H9 (cell line): ENCODE results near the gene TUBB2B. TPM values are rescaled to one million over a fixed set of nuclear protein-coding genes. Genes with fewer than 3 reads are reported as not detected.
"Not testable (repeated sequence)": the region's sequence is repeated elsewhere in the genome, so short reads cannot be mapped to it uniquely, and the experiment has no call there.

Experiments used
- DNase-seq: peaks from one replicate; pipeline ENCODE4 v3.0.0-alpha.2; 2017
- H2AFZ ChIP-seq: one replicate; pipeline ENCODE4 v1.6.1; 2013; ENCODE audit warnings: mild to moderate bottlenecking, low read length, control low read depth, moderate library complexity
- H2AK5ac ChIP-seq: 2 replicates; pipeline ENCODE4 v1.6.1; 2013; ENCODE audit warnings: low read length, control low read depth, mixed read lengths; ENCODE audit not compliant: insufficient read length
- H2BK120ac ChIP-seq: one replicate; pipeline ENCODE4 v1.6.1; 2013; ENCODE audit warnings: low read depth, mild to moderate bottlenecking, low read length, control low read depth, inconsistent platforms; ENCODE audit not compliant: poor library complexity, severe bottlenecking
- H2BK12ac ChIP-seq: 2 replicates; pipeline ENCODE4 v1.6.1; 2013; ENCODE audit warnings: low read length, control low read depth, mixed read lengths, low read depth; ENCODE audit not compliant: insufficient read length
- H2BK15ac ChIP-seq: 2 replicates; pipeline ENCODE4 v1.6.1; 2013; ENCODE audit warnings: low read depth, low read length, control low read depth
- H2BK20ac ChIP-seq: one replicate; pipeline ENCODE4 v1.6.1; 2013; ENCODE audit warnings: low read depth, mild to moderate bottlenecking, low read length, control low read depth, inconsistent platforms; ENCODE audit not compliant: poor library complexity, severe bottlenecking
- H2BK5ac ChIP-seq: 2 replicates; pipeline ENCODE4 v1.6.1; 2013; ENCODE audit warnings: low read length, control low read depth, mixed read lengths; ENCODE audit not compliant: insufficient read length
- H3K14ac ChIP-seq: 2 replicates; pipeline ENCODE4 v1.6.1; 2013; ENCODE audit warnings: low read length, control low read depth; ENCODE audit not compliant: insufficient read depth
- H3K18ac ChIP-seq: 2 replicates; pipeline ENCODE4 v1.6.1; 2013; ENCODE audit warnings: low read depth, mild to moderate bottlenecking, mixed read lengths, low read length, control low read depth; ENCODE audit not compliant: insufficient read length
- H3K23ac ChIP-seq: 2 replicates; pipeline ENCODE4 v1.6.1; 2013; ENCODE audit warnings: low read length, control low read depth, mixed read lengths, low read depth; ENCODE audit not compliant: insufficient read length
- H3K23me2 ChIP-seq: 2 replicates; pipeline ENCODE4 v1.6.1; 2013; ENCODE audit warnings: low read depth, mild to moderate bottlenecking, mixed read lengths, low read length, control low read depth; ENCODE audit not compliant: insufficient read length, poor library complexity, severe bottlenecking
- H3K27ac ChIP-seq: 2 replicates; pipeline ENCODE4 v1.5.1; 2013; ENCODE audit warnings: low read length, control low read depth, mixed read lengths, low read depth; ENCODE audit not compliant: insufficient read length
- H3K27me3 ChIP-seq: 2 replicates; pipeline ENCODE4 v1.6.1; 2013; ENCODE audit warnings: low read length, control low read depth, inconsistent platforms; ENCODE audit not compliant: insufficient read depth
- H3K4ac ChIP-seq: 2 replicates; pipeline ENCODE4 v1.6.1; 2013; ENCODE audit warnings: low read depth, mild to moderate bottlenecking, control low read depth, inconsistent platforms, low read length, moderate library complexity
- H3K4me1 ChIP-seq: 2 replicates; pipeline ENCODE4 v1.6.1; 2013; ENCODE audit warnings: low read length, control low read depth, inconsistent platforms; ENCODE audit not compliant: insufficient read depth
- H3K4me2 ChIP-seq: 2 replicates; pipeline ENCODE4 v1.6.1; 2013; ENCODE audit warnings: low read length, control low read depth, mixed read lengths; ENCODE audit not compliant: insufficient read length, insufficient read depth
- H3K56ac ChIP-seq: 2 replicates; pipeline ENCODE4 v1.6.1; 2013; ENCODE audit warnings: low read depth, mild to moderate bottlenecking, mixed read lengths, low read length, control low read depth; ENCODE audit not compliant: insufficient read length
- H3K79me1 ChIP-seq: 2 replicates; pipeline ENCODE4 v1.6.1; 2013; ENCODE audit warnings: low read depth, mild to moderate bottlenecking, moderate library complexity, low read length, control low read depth, inconsistent platforms; ENCODE audit not compliant: insufficient read depth, poor library complexity, severe bottlenecking
- H3K79me2 ChIP-seq: 2 replicates; pipeline ENCODE4 v1.6.1; 2013; ENCODE audit warnings: low read length, control low read depth, inconsistent platforms; ENCODE audit not compliant: insufficient read depth
- H3K9ac ChIP-seq: 2 replicates; pipeline ENCODE4 v1.6.1; 2013; ENCODE audit warnings: low read length, control low read depth, mixed read lengths; ENCODE audit not compliant: insufficient read length; ENCODE audit errors: extremely low read depth
- H3K9me3 ChIP-seq: one replicate; pipeline ENCODE4 v1.6.1; 2013; ENCODE audit warnings: low read depth, low read length, inconsistent platforms; ENCODE audit not compliant: control insufficient read depth
- H3T11ph ChIP-seq: one replicate; pipeline ENCODE4 v1.6.1; 2013; ENCODE audit warnings: mild to moderate bottlenecking, low read length, control low read depth, inconsistent platforms
- H4K20me1 ChIP-seq: one replicate; pipeline ENCODE4 v1.6.1; 2013; ENCODE audit not compliant: control insufficient read depth, insufficient read length, insufficient read depth
- H4K5ac ChIP-seq: 2 replicates; pipeline ENCODE4 v1.6.1; 2013; ENCODE audit warnings: low read depth, mild to moderate bottlenecking, mixed read lengths, low read length, control low read depth; ENCODE audit not compliant: insufficient read length
- H4K8ac ChIP-seq: replicated peaks from 2 replicates; pipeline ENCODE4 v1.6.1; 2013; ENCODE audit warnings: low read length, control low read depth, mixed read lengths, low read depth; ENCODE audit not compliant: insufficient read length
- H4K91ac ChIP-seq: 2 replicates; pipeline ENCODE4 v1.6.1; 2013; ENCODE audit warnings: low read depth, mild to moderate bottlenecking, moderate library complexity, mixed read lengths, low read length, control low read depth; ENCODE audit not compliant: insufficient read length
- H3K27ac Mint-ChIP-seq, 3 experiments: 2 replicates in 2 of 3; 3 replicates in 1 of 3; pipeline ENCODE4 v1.8.0; 2020 to 2021; ENCODE audit warnings: mixed read lengths in 3 of 3, mild to moderate bottlenecking in 1 of 3, moderate library complexity in 1 of 3
- H3K27me3 Mint-ChIP-seq: 2 replicates; pipeline ENCODE4 v1.8.0; 2021; ENCODE audit warnings: low read depth, mild to moderate bottlenecking, moderate library complexity, mixed read lengths
- H3K36me3 Mint-ChIP-seq, 3 experiments: 2 replicates in 2 of 3; 3 replicates in 1 of 3; pipeline ENCODE4 v1.8.0; 2020 to 2021; ENCODE audit warnings: low read depth in 3 of 3, mixed read lengths in 3 of 3; ENCODE audit not compliant: insufficient read depth in 1 of 3
- H3K4me1 Mint-ChIP-seq, 2 experiments: 2 replicates each; pipeline ENCODE4 v1.8.0; 2020; ENCODE audit warnings: mixed read lengths in 2 of 2
- H3K4me3 Mint-ChIP-seq, 2 experiments: 2 replicates in 1 of 2; 3 replicates in 1 of 2; pipeline ENCODE4 v1.8.0; 2020 to 2021; ENCODE audit warnings: mild to moderate bottlenecking in 2 of 2, mixed read lengths in 2 of 2, moderate library complexity in 1 of 2
- H3K9me3 Mint-ChIP-seq, 2 experiments: 2 replicates in 1 of 2; 3 replicates in 1 of 2; pipeline ENCODE4 v1.8.0; 2020; ENCODE audit warnings: mild to moderate bottlenecking in 2 of 2, mixed read lengths in 2 of 2, moderate library complexity in 1 of 2
- WGBS: extraction: QIAGEN DNeasy Blood & Tissue Kit; methylation state at CpG from one replicate; pipeline ENCODE4 v1.1.7; 2013; ENCODE audit warnings: missing lambda C conversion rate, low lambda C conversion rate, mixed read lengths; ENCODE audit not compliant: insufficient read length; ENCODE audit errors: extremely low coverage; 5-methylcytosine and 5-hydroxymethylcytosine counted together
- total RNA-seq: library from RNA; stranded (reverse); gene quantifications from 2 replicates; pipeline ENCODE4 v1.2.1, GENCODE V29; 2021
- TF ChIP-seq, protein P1 (sequence below): fragments of 200-600 bp; sonication (generic); conservative IDR thresholded peaks from 3 replicates; pipeline ENCODE4 v1.8.0; 2021; ENCODE audit warnings: antibody characterized with exemption, mild to moderate bottlenecking

The TUBB2B gene
- total RNA-seq, 1 experiment from 2014 or later, result 320 TPM

DNA sequence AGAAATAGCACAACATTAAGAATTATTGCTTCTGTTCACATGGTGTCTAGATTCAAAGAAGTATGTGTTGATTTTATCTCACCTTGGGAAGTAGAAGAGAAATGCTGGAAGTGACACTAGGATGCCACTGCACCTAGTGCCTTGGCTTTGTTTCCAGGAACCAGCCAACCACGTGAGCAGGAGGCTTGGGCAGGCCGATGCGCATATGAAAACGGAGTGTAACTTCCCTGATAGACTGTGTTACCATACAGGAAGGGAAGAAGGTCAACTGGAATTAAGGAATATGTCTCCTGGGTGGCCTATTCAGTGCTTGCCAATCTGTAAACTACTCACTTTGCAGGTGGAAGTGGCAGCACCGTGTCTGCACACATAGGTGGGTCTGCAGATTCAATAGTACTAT, 28.1 kb downstream of the TUBB2B start:
- TF ChIP-seq, protein P1, sequence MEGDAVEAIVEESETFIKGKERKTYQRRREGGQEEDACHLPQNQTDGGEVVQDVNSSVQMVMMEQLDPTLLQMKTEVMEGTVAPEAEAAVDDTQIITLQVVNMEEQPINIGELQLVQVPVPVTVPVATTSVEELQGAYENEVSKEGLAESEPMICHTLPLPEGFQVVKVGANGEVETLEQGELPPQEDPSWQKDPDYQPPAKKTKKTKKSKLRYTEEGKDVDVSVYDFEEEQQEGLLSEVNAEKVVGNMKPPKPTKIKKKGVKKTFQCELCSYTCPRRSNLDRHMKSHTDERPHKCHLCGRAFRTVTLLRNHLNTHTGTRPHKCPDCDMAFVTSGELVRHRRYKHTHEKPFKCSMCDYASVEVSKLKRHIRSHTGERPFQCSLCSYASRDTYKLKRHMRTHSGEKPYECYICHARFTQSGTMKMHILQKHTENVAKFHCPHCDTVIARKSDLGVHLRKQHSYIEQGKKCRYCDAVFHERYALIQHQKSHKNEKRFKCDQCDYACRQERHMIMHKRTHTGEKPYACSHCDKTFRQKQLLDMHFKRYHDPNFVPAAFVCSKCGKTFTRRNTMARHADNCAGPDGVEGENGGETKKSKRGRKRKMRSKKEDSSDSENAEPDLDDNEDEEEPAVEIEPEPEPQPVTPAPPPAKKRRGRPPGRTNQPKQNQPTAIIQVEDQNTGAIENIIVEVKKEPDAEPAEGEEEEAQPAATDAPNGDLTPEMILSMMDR, result no peak
- no peak for DNase-seq
- no peak overlapping the region for H3K27ac Mint-ChIP-seq

DNA sequence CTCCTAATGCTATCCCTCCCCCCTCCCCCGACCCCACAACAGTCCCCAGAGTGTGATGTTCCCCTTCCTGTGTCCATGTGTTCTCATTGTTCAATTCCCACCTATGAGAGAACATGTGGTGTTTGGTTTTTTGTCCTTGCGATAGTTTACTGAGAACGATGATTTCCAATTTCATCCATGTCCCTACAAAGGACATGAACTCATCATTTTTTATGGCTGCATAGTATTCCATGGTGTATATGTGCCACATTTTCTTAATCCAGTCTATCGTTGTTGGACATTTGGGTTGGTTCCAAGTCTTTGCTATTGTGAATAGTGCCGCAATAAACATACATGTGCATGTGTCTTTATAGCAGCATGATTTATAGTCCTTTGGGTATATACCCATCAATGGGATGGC, 29.7 kb downstream of the TUBB2B start:
- H3K4me1 Mint-ChIP-seq, result peaks cover 19 to 20% of the 10 kb centered on the region in 2 experiments
- not testable (repeated sequence) for H2BK15ac ChIP-seq, H2AK5ac ChIP-seq, H2BK5ac ChIP-seq, H3K23ac ChIP-seq, H3K23me2 ChIP-seq, H2BK20ac ChIP-seq, H3K36me3 Mint-ChIP-seq, H4K8ac ChIP-seq, H3K27me3 ChIP-seq, H3K79me2 ChIP-seq, H4K91ac ChIP-seq, H3K56ac ChIP-seq, H3K79me1 ChIP-seq, H3K9me3 ChIP-seq, H3K9me3 Mint-ChIP-seq, H3K9ac ChIP-seq, H4K20me1 ChIP-seq, H3K27ac Mint-ChIP-seq, H2BK120ac ChIP-seq, H3K4ac ChIP-seq, H3K27me3 Mint-ChIP-seq, H2BK12ac ChIP-seq, H3T11ph ChIP-seq, H3K4me2 ChIP-seq, H3K18ac ChIP-seq, H3K4me3 Mint-ChIP-seq, H3K27ac ChIP-seq, H4K5ac ChIP-seq, DNase-seq, H2AFZ ChIP-seq, H3K14ac ChIP-seq
- peaks cover 12% of the 10 kb centered on the region for H3K4me1 ChIP-seq
- no CpG with 5 or more reads among the region's 5 CpGs for WGBS

More for the DNA sequence above, 28.1 kb downstream of the TUBB2B start:
- Mint-ChIP-seq H3K27me3 (no peaks in the 10 kb centered on the region), H3K36me3 (no peaks in the 10 kb centered on the region), H3K4me1 (peaks cover 16 to 18% of the 10 kb centered on the region in 2 experiments), H3K4me3 (no peak overlapping the region), H3K9me3 (peaks cover 3 to 4% of the 10 kb centered on the region in 2 experiments; a peak in 4 of 5 replicates)
- H2BK120ac ChIP-seq, result no peak overlapping the region
- no CpG with 5 or more reads among the region's 5 CpGs for WGBS
- H3K27ac ChIP-seq, result no peak overlapping the region
- H4K8ac ChIP-seq, result no peak overlapping the region
- no peaks in the 10 kb centered on the region for H4K20me1 ChIP-seq
- H2BK5ac ChIP-seq, result no peak overlapping the region
- no peak overlapping the region for H2AFZ ChIP-seq
- H2AK5ac ChIP-seq, result no peak overlapping the region
- H3K9ac ChIP-seq, result no peak overlapping the region
- H2BK20ac ChIP-seq, result no peak overlapping the region
- no peaks in the 10 kb centered on the region for H3K79me2 ChIP-seq
- no peak overlapping the region for H4K91ac ChIP-seq
- H3K4me2 ChIP-seq, result no peak overlapping the region
- H3K79me1 ChIP-seq, result no peaks in the 10 kb centered on the region
- H3K23me2 ChIP-seq, result no peaks in the 10 kb centered on the region
- no peaks in the 10 kb centered on the region for H3K27me3 ChIP-seq
- H3K9me3 ChIP-seq, result no peaks in the 10 kb centered on the region
- H3T11ph ChIP-seq, result no peak overlapping the region
- no peak overlapping the region for H2BK15ac ChIP-seq
- peaks cover 8% of the 10 kb centered on the region for H3K4me1 ChIP-seq
- no peak overlapping the region for H4K5ac ChIP-seq
- no peak overlapping the region for H2BK12ac ChIP-seq
- H3K56ac ChIP-seq, result no peak overlapping the region
- no peak overlapping the region for H3K4ac ChIP-seq
- H3K23ac ChIP-seq, result no peak overlapping the region
- H3K18ac ChIP-seq, result no peak overlapping the region
- H3K14ac ChIP-seq, result no peak overlapping the region
